Iris pigment epithelial cell (primary cell): ENCODE data around the gene XYLT1.

Source experiments
- DNase-seq: peaks from one replicate; pipeline ENCODE4 v3.0.0-alpha.2; 2011; ENCODE audit warnings: low read depth

XYLT1 gene

GRCh38 chr16:17257426-17258023, 213.2 kb downstream of the XYLT1 start:
- no peak for DNase-seq

DNA sequence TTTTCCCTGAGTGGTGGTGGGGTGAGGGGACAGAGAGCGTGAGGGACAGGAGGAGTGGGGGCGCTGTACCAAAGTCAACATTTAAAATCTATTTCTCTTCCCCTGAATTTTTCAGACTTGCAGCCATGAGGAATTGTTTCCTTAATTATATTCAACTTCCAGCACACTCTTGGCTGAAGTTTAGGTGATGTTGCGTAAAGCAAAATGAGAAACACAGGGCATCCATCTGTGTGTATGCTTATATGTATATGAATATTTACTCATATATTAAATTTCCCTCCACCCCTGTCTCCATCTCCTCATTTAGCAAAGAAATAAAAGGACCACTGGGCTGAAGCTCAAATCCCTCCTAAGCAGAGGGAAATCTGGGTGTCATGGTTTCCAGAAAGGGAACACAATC, 218.1 kb downstream of the XYLT1 start:
- no peak for DNase-seq

DNA sequence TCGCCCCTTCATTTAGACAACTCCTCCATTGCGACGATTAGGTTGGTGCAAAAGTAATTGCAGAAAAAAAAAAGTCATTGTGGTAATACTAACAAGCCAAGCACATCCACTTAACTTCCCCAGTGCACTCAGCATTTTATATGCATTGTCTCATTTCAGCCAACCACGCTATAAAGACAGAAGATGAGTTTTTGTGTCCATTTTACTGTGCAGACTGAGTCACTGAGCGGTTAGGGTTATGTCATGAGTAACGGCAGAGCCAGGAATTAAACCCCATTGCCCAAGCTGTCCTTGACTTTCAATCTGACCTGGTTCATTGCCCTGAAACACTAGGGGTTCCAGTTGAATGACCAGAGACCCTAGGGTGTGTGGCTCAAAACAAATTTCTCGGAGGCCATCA, 218.7 kb downstream of the XYLT1 start:
- no peak for DNase-seq

GRCh38 chr16:17251496-17251895, 219.3 kb downstream of the XYLT1 start:
- no peak for DNase-seq

GRCh38 chr16:17246974-17247732, 223.6 kb downstream of the XYLT1 start:
- no peak for DNase-seq

DNA sequence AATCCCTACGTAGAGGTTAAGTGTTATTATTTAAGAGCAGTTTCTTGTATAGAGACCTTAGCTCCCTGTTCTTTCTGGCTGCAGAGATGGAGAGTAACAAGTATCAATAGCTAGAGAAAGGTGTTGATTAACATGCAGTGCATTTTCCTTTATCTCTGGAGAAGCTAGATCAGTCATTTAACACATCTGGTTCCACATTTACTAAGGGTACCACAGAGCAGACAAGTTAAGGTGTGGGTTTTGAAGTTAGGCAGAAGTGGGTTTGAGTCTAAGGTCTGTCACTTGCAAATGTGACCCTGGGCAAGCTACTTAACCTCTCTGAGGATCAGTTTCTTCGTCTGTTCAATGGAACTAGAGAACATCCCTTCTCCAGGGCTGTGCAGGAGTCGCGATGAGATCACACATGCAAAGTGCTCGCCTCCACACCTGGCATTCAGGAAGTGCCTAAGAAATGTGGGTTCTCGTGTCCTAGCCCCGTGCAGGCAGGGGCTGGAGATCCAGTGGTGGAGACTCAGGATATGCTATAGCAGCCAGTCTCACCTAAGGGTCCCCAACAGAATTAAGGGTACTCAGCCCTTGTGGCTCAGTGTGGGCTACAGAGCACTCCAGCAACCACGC, 224.4 kb downstream of the XYLT1 start:
- no peak for DNase-seq

DNA sequence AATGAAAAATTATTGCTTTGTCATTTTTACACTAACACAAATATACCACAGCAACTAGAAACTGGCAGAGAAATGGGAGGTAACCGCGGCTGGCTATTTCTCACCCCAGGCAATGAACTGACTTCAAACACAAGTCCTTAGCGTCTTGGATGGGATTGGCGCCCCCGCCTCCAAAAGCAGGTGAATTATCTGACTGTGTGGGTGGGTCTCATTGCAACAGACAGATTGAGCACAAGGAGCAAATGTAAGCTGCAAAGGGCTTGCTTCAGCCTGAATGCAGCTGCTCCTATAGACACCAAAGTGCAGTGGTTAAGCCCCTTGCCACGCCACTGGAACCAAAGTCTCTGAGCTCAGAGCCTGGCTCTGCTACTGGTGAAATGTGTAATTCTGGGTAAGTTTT, 225.0 kb downstream of the XYLT1 start:
- no peak for DNase-seq

DNA sequence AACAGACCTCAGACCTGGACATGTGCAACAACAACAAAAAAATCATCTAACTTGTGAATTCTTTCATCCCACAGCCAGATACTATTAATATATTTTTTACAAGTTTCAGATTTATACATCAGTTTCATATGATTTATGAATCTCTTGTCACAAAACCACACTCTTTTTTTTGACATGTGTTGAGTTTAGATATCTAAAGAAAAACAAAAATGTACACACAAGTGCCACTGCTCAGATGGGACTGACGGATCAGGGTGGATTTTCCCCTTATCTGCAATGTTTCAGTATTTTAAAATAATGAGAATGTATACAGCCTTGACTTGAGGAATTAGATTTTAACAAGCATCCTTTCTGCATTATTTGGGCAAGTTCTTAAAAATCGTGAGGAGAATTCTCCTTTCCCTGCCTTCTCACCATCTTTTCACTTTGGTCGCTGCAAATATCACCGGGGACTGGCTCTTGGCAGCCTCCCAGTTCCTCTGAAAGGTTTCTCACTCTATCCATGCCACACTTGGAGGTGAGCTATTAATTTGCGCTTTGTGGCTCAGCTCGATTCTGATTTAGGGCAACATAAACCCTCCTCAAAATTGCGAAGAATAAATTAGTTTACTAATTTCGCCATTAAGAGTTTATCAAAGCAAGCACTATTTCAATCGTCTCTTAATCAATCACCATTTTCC, 225.7 kb downstream of the XYLT1 start:
- no peak for DNase-seq

- no peak for DNase-seq
Observed at GRCh38 chr16:17241264-17241835, 229.4 kb downstream of the XYLT1 start.

DNA sequence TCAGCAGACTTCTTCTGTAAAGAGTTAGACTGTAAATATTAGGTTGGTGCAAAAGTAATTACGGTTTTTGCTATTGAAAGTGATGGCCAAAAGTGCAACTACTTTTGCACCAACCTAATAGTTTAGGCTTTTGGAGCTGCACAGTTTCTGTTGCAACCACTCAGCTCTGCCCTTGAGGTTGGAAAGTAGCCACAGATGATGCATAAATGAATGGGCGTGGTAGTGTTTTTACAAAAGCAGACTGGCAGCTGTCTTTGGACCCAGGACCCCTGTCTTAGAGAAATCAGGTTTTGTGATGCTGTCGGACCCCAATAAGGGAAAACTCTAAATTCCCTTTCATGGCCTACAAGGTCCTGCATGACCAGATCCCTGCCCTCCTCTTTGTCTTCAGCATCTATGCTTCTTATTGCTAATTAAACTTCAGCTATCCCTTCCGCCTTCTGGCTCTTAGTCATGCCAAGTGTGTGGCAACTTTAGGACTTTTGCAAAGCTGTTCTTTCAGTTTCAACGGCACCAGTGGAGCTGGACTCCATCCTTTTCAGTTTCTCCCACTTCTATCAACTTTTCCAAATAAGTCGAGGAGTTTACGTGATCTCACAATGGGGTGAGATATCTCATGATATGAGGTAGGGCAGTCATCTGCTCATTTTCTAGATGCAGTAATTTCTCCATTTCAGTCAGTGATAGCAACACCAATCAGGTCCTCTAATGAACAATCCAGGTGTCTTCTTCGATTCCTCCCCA, 232.3 kb downstream of the XYLT1 start:
- DNase-seq, result no peak

DNA sequence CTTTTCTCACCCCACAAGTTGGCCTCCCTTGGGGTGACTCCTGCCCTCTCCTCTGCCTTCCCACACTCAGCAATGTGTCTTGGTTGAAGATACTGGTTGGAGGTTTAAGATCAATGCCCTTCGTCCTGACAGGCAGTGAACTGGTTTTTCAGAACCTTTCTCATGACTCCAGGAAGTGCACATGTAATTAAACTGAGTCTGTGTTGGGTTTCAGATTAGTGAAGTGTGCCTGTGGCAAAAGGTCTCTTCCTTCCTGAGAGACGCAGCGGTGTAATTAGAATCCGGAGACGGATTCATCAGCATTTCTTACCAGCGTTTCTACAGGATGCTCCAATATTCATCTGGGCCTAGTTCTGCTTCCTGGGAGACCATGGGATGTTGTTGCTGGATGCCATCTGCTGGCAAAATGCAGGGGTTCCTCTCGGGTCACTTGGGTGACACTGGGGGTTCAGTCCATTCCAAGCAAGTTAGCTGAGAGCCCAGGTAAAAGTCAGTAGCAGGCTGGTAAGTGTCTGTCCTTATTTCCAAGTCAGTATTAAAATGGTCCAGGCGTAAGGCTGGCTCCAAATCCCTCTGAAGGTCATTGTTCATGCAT, 233.3 kb downstream of the XYLT1 start:
- DNase-seq, result no peak

- no peak for DNase-seq
Observed at GRCh38 chr16:17235147-17235815, 235.5 kb downstream of the XYLT1 start.

DNA sequence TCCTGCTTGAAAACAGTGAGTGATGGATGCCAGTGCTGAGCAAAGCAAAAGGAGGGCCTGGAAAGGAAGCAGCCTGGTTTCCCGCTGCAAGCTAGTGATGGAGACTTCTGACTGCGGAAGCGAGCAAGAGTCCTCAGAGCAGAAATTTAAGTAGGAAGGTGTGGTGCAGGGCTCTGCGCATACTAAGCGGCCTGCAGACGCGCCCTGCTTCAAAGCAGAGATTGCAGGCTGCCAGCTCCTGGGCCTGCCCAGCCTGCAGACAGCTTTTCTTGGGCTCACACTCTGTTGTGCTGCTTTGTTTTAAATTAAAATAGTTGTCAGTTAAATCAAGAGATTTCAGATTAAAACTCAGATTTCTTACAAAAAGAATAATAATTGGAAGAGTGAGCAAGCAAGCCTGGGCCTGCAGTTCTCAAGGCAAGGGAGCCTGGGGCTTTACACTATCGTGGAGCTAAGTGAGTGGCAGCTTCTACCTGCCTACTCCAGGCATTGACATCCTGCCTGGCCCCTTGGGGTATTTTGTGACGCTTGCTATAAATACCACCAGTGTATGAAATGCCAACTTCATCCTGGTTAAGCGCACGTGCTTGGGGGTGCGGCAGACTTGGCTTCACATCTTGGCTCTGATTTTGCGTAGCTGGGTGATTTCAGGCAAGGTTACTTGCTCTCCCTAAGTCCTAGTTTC, 237.3 kb downstream of the XYLT1 start:
- no peak for DNase-seq

GRCh38 chr16:17232487-17232886, 238.3 kb downstream of the XYLT1 start:
- no peak for DNase-seq

DNA sequence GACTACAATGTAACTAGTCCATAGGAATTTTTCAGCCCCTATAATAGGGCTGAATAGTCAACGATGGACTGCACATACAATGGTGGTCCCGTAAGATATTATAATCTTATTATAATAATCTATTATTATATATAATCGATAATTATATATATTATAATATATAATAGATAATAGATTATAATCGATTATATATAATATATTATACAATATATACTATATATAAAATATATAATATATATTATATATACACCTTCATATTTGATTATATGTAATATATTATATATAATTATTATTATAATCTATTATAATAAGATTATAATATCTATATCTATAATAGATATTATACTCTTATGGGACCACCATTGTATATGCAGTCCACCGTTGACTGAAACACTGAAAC, 238.8 kb downstream of the XYLT1 start:
- no peak for DNase-seq

GRCh38 chr16:17230932-17231581, 239.7 kb downstream of the XYLT1 start:
- no peak for DNase-seq

DNA sequence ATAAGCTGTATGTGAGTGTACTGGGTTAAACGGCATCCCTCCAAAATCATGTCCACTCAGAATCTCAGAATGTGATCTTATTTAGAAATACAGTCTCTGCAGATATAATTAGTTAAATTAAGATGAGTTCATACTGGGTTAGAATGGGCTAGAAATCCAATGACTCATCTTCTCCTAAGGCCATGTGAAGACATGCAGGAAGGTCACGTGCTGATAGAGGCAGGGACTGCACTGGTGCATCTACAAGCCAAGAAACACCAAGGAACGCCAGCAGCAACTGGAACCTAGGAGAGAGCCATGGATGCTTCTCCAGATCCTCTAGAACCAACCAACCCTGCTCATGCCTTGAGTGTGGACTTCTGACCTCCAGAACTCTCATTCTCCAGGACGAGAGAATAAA, 241.0 kb downstream of the XYLT1 start:
- DNase-seq, result no peak

DNA sequence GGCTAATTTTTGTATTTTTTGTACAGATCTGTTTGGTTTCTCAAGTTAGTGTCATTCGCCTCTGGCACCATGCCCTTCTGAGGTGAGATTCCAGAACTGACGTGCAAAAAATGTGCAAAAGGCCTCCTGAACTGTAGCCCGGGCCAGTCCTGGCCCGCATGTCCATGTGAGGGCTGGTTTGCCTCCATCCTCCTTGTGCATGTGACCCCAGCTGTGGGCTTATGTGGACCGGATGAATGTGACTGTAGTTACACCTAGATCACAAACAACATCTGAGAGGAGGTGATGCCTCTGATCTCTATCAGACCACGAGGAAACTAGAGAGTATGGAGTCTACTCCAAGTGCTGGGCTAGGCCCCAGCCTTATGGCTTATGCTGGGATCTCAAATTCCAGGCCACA, 241.6 kb downstream of the XYLT1 start:
- no peak for DNase-seq

DNA sequence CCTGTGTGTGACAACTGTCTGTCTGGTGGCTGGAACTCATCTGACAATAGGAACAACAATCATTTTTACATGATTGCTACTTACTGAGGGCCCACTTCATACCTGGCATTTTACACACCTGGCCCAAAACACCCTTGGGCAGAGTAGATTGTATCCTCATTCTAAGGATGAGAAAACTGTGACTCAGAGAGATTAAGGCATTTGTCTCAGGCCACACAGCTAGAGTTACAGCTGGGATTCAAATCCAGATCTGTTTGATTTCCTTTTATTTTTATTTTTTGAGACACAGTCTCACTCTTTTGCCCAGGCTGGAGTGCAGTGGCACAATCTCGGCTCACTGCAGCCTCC, 242.1 kb downstream of the XYLT1 start:
- no peak for DNase-seq
